GM13977 (cell line): ENCODE measurements around the gene CPNE6.

Experiments
- DNase-seq: peaks from one replicate; pipeline ENCODE4 v3.0.0; 2012; ENCODE audit warnings: low spot score
- CTCF ChIP-seq: IDR thresholded peaks from 2 replicates; pipeline ENCODE4 v1.5.1; 2012; ENCODE audit warnings: mild to moderate bottlenecking, control low read depth; ENCODE audit not compliant: insufficient read depth; ENCODE audit errors: extremely low read depth, missing control alignments
- in situ Hi-C: fragments of 300-500 bp; cut with MboI; formaldehyde crosslinking; loops from one replicate; pipeline ENCODE4 v1.12.0; 2022; ENCODE audit warnings: low sequenced_read_pairs, low pct_unique_long_range_greater_than_20kb, mixed read lengths, inconsistent platforms; ENCODE audit not compliant: unreplicated experiment

The CPNE6 gene

GRCh38 chr14:24066496-24067132, 4.7 kb upstream of the CPNE6 start:
- DNase-seq = no peak
- in situ Hi-C loops = no loop called here
- no peak for TF ChIP-seq CTCF

GRCh38 chr14:24067133-24068082, 4.0 kb upstream of the CPNE6 start:
- DNase-seq = no peak
- TF ChIP-seq CTCF = no peak
- in situ Hi-C loops = no loop called here

GRCh38 chr14:24068711-24069410, 2.5 kb upstream of the CPNE6 start:
- in situ Hi-C loops = no loop called here
- no peak for DNase-seq

GRCh38 chr14:24069411-24069735, 2.0 kb upstream of the CPNE6 start:
- in situ Hi-C loops = no loop called here
- no peak for TF ChIP-seq CTCF
- DNase-seq = no peak

More at GRCh38 chr14:24068711-24069410, 2.5 kb upstream of the CPNE6 start:
- no peak for TF ChIP-seq CTCF

GRCh38 chr14:24070285-24071143, 848 bp upstream of the CPNE6 start:
- no peak for TF ChIP-seq CTCF
- DNase-seq = no peak
- in situ Hi-C loops = no loop called here

GRCh38 chr14:24071836-24072430, 571 bp downstream of the CPNE6 start:
- in situ Hi-C loops = no loop called here
- no peak for TF ChIP-seq CTCF
- no peak for DNase-seq
